Stimulated activated CD4-positive, alpha-beta T cell treated with anti-CD3 and anti-CD28 coated beads, TNF-alpha, amount 100 ng/mL, for 1 hour (primary cell): ENCODE measurements around the gene HMBS.
"Not testable (repeated sequence)": the region's sequence is repeated elsewhere in the genome, so short reads cannot be mapped to it uniquely, and the experiment has no call there.

Source experiments
- DNase-seq, 3 donors: peaks; one replicate each; pipeline ENCODE4 v3.0.0-alpha.2; 2020; ENCODE audit warnings: low read depth in 3 of 3, low spot score in 1 of 3

Gene HMBS

DNA sequence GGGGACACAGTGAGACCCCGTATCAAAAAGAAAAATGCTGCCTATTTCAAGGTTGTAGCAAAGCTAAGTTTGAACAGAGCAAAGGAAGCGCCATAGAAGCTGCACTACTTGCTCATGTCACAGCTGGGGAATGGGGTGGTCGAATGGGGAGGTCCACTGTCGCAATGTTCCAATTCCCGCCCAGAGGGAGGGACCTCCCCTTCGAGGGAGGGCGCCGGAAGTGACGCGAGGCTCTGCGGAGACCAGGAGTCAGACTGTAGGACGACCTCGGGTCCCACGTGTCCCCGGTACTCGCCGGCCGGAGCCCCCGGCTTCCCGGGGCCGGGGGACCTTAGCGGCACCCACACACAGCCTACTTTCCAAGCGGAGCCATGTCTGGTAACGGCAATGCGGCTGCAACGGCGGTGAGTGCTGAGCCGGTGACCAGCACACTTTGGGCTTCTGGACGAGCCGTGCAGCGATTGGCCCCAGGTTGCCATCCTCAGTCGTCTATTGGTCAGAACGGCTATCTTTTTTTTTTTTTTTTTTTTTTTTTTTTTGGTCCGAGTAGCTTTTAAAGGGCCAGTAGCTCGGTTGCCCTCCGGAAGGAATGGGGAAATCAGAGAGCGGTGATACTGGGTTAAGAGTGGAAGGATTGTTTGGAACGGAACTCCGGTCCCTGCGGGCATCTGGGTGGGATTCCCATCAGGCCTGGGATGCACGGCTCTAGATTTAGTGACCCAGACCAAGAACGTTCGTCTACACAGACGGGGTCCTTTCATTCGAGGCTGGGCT is at the start of gene HMBS:
Gene HMBS (plus strand): TSS at position 219 of the 774 bp plus-strand sequence. CDS start 153 bp downstream, at position 372.
- DNase-seq = peak; percentile 69 to 86 (median 70)

DNA sequence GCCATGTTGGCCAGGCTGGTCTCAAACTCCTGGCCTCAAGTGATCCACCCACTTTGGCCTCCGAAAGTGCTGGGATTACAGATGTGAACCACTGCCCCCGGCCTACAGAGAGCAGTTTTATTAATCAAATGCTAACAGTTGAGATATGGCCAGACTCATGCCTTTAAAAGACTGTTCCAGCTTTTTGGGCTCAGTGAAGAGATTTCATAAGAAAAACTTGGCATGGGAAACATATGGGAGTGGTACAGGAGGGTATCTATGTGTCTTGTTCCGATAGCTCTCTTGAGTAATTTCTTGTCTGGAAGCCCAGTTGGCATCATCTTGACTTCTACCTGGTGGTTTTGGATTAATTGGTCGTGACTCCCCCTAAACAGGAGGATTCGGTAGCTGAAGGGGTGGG is 45.8 kb upstream of the HMBS start:
- DNase-seq = no peak

DNA sequence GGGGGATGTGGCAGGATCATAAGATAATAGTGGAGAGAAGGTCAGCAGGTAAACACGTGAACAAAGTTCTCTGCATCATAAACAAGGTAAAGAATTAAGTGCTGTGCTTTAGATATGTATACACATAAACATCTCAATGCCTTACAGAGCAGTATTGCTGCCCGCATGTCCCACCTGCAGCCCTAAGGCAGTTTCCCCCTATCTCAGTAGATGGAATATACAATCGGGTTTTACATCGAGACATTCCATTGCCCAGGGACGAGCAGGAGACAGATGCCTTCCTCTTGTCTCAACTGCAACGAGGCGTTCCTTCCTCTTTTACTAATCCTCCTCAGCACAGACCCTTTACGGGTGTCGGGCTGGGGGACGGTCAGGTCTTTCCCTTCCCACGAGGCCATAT is 45.2 kb upstream of the HMBS start:
- not testable (repeated sequence) for DNase-seq

DNA sequence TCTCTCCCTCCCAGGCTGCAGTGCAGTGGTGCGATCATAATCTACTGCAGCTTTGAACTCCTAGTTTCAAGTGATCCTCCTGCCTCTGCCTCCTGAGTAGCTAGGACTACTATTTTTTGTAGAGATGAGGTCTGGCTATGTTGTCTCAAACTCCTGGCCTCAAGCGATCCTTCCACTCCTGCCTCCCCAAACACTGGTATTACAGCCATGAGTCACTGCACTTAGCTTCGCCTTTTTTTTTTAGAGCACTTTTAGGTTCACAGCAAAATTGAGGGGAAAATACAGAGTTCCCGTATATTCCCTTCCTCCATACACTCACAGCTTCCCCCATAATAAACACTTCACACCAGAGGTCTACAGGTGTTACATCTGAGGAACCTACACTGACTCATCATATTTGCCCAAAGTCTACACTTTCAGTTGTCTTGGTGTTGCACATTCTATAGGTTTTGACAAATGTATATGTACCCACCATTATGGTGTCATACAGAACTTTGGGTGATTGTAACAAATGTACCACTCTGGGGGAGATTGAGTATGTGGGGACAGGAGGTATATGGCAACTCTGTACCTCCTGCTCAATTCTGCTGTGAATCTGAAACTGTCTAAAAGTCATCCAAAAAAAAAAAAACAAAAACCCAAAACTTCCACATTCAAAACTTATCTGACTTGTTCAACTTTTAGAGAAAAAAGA is 42.7 kb upstream of the HMBS start:
- no peak for DNase-seq

DNA sequence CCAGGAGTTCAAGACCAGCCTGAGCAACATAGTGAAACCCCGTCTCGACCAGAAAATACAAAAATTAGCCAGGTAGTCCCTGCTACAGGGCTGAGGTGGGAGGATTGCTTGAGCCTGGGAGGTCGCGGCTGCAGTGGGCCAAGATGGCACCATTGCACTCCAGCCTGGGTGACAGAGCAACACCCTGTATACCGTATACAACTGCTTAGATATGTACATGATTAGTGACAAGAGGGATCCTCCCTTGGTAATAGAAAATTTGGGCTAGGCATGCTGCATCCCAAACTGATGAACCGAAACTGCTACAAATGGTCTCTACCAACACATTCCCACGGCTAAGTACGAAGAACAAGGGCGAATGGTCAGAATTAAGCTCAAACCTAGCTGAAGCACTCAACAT is 41.8 kb upstream of the HMBS start:
- DNase-seq = no peak

DNA sequence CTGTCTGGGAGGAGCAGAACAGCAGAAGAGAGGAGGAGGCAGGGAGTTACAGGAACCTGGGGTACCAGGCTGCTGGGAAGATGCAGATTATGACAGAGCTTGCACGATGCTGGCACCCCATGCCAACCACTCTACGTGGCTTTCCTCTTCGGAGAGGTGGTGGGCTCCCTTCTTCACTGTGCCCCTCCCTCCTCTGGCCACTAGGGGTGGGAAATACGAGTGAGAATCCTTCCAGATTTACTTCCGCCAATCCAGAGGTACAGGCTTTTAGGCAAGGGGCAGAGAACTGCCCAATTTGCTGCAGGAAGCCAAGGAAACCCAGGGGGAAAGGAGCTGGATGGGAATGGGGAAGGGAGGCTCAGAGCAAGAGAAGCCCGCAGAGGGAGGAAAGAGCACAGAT is 40.0 kb upstream of the HMBS start:
- DNase-seq = no peak

DNA sequence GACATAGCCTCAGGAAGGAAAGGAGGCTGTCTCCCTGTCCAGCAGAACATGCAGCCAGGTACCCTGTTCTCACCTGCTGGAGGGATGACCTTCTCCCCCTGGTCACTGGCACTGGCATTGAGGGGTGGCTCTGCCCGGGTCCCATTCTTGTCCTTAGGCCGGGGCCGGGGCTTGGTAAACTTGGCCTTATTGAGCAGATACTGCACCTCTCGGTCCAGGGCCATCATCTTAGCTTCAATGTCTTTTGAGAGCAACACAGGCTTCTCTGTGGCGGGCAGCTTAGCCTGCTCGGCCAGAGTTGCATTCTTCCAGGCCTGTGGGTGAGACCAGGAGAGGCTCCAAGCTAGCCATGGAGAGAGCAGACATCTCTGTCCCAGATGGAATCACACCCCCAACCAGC is 38.2 kb upstream of the HMBS start:
- no peak for DNase-seq

DNA sequence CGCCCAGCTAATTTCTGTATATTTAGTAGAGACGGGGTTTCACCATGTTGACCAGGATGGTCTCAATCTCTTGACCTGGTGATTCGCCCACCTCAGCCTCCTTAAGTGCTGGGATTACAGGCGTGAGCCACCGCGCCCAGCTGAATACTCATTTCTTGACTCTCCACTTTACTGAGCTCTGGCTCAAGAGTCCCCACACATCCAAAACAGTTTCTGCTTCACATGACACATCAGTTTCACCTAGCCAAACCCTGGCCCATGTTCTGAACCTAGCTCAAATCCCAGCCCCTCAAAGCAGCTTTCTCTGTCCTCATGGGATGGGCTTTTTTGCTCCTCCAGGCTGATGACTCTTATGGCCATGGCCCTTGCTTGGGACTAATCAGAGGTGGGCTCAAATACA is 37.5 kb upstream of the HMBS start:
- no peak for DNase-seq

DNA sequence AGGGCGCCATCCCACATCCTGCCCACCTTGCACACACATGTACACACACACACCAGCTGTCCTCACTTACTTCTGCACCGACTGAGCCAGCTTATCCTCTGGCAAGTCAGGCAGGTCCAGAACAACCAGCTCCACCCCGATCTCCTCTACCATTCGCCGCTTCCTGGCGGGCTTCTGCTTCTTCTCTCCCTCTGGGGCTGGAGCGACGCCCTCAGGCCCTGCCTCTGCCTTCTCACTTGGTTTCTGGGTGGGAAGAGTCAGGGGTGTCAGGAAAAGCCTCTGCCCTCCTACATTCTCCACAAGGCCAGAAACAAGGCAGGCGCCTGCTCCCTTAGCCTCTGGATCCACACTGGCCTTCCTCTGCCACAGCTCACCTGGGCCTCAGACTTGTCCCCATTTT is 36.0 kb upstream of the HMBS start:
- DNase-seq = no peak

DNA sequence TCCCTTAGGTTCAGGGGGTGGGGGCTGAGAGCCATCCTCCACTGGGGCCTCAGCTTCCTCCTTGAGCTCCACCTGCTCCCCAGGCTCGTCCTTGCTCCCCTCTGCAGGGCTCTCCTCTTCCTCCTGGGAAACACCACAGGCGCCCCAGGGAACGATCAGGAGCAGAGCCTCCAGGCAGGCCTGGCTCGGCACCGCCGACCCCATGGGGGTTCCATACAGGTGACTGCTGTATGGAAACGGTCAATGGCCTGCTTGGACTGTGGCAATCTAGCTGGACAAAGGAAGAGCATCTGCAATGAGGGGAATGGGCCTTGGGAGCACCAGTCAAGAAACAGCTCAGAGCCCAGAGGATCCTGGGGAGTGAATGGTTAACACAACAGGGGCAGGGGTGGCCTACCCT is 35.6 kb upstream of the HMBS start:
- no peak for DNase-seq

DNA sequence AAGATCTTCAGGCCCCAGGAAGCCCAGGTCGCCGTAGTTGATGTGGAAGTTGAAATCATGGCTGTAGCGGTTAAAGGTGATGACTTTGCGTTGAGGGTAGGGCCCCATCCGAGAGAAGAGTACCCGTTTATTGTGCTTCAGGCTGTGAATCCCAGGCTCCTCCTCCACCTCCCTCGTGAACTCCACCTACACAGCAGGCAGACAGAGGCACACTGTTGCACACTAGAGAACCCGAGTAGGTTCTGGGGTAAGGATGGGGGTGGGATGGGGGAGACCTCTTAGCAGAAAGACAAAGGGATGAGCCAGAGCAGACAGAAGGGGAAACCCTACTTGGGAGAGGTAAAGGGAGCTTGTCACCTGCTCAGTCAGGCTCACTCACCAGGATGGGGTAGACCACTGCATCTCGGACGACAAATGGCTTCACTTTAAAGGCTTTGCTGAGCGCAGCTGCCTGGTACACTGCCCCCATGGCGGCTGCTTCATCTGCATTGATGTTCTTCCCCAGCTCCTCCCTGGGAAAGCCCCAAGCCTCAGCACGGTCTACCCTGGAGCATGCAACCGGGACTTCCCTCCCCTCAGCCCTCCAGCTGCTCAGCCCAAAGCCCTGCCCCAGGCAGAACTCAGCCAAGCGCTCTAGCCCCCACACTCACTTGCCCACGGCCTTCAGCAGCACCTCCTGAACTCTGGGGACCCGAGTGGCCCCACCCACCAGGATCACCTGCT is 33.1 kb upstream of the HMBS start:
- no peak for DNase-seq

DNA sequence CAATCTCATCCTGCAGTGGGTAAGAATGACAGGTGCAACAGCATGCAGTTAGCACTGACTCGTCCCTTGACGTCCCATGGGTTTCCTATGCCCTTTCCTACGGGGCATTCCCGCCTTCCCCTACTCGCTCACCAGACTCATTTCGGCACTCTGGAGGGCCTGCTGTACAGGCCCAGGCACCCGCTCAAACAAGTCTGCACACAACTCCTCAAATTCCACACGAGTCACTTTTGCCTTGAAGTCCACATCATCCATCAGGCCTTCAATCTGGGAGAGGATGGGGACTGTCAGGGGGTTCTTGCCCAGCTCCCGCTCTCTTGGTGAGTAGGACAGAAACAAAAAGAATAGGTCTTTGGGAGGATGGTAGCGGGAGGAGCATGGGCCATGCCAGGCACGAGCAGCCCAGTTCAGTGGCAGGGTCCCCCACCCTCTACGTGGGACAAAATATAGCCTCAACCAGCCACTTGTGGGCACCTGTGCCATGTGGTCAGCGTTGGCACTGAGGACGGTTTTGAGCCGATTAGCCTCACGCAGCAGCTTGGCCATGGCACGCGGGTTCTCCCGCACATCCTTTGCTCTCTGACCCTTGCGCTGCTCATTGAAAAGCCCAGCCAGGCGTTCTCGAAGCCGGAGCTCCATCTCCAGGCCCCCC is 32.4 kb upstream of the HMBS start:
- no peak for DNase-seq

DNA sequence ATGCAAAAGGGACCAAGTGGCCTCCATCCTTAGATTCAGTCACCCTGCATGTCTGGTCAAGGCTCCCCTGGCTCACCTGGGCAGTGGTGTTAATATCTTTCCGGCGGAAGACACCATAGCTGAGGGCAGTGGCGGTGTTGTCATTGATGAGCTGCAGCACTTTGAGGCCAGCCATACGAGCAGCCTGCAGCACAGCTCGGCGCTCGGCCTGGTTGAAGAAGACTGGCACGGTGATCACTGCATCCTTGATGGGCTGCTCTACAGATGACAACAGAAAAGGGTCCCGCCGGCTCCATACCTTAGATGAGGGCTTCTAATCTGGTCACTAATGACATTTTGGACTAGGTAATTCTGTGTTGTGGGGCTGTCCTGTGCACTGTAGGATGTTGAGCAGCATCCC is 30.3 kb upstream of the HMBS start:
- no peak for DNase-seq

DNA sequence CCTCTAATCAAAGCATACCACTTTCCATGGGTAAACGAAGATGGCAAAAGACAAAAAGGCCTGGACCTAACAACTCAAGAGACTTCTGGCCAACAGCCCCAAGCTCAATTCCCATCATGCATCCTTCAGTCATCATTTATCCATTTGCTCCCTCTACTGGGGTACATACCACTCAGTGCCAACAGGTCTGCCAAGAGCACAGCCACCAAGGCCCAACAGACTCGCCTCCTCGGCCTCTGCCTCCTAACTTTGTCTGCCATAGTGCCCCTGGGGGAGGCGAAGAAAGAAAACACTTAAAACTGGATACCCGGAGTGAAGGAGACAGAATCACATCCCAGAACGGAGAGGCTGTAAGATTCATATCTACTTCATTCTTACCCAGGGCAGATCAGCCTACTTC is 28.8 kb upstream of the HMBS start:
- no peak for DNase-seq

DNA sequence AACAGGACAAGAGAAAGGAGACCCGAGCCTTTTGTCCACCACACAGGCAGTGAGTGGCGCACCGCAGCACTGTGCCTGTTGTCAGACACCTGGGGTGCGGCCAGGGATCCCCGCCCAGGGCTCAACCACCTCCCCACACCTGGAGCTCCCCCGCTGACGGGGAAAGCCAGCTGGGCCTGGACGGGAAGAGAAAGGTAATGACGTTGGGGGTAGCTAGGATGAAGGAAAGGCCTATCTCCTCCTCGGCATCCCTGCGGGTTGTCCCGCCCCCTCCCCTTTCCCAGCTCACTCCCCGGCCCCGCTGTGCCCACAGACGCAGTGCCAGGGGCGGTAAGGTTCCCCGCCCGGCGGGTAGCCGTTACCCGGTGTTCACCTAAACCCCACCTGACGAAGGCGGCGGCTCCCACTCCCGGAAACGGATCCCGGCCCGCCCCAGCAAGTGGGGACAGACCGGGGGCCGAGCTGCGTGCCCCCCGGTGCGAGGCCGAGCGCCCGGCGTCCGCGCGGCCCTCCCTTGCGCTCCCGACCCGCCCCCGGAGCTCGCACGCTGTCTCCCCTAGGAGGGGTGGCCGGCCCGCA is 28.2 kb upstream of the HMBS start:
- peak in 1 of 3 donors; percentile 18 for DNase-seq

DNA sequence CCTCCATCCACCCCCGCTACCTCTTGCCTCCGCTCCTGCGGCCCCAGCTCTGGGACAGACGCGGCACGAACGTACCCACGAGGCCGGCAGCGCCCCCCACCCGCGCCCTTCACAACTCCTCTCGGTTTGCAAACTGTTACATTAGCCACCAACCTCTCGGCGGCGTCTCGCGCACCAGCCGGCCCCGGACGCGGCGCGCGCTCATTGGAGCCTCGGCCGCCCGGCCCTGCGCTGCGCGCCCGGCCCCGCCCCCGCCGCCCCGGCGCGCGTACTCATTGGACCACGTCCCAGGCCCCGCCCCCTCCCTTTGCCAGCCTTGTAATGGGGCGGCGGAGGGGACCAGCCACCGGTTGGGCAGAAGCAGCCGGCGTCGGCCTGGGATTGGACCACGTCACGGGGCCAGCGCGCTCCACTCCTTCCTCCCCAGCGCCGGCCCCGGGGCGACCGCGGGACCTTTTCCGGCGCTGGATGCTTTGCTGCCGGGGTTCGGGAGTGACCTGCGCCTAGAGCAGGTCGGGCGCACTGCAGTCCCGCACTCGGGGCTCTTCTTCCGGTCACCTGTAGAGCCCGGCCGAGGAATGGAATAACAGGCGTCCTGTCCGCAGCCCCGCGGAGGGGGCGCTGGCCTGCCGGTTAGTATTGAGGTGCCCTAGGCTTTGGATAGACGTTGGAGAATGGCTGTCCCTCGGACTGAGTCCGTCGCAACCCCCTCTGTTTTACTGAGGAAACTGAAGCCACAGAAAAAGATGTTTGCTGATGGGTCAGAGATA is 27.5 kb upstream of the HMBS start, which contains the start of gene HYOU1:
Gene HYOU1 (minus strand): TSS at position 206 of the 770 bp plus-strand sequence. CDS start 1,045 bp downstream, outside the sequence.
- DNase-seq = peak; percentile 97 to 99 (median 98)

DNA sequence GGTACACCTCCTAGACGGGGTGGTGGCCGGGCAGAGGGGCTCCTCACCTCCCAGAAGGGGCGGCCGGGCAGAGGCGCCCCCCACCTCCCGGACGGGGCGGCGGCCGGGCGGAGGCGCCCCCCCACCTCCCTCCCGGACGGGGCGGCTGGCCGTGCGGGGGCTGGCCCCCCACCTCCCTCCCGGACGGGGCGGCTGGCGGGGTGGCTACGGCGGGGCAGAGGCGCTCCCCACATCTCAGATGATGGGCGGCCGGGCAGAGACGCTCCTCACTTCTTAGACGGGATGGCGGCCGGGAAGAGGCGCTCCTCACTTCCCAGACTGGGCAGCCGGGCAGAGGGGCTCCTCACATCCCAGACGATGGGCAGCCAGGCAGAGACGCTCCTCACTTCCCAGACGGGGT is 25.6 kb upstream of the HMBS start:
- not testable (repeated sequence) for DNase-seq

DNA sequence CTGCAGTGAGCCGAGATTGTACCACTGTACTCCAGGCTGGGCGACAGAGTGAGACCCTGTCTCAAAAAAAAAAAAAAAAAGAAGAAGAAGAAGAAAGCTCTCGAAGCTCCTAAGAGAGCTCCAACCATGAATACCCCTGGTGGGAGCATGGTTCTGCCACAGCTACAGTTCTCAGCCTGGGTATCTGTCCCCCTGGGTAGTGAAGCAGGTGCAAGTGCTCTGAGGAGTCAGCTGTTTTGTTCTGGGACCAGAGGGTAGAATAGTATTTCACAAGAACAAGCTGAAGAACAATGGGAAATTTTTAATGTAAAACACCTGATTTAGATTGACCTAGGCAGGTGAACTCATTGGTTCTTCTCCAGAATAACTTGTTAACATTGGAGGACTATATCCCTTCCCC is 23.4 kb upstream of the HMBS start:
- no peak for DNase-seq

DNA sequence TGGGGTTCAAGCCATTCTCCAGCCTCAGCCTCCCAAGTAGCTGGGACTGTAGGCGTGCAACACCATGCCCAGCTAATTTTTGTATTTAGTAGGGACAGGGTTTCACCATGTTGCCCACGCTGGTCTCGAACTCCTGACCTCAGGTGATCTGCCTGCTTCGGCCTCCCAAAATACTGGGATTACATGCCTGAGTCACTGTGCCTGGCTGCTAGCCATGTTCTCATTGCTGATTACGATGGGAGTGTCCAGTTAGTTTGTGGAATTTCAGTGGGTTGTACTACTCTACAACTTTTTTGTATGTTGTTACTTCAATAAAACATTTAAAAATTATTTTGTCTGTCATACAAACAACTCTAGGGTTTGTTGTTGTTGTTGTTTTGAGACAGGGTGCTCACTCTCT is 21.9 kb upstream of the HMBS start:
- DNase-seq = no peak

DNA sequence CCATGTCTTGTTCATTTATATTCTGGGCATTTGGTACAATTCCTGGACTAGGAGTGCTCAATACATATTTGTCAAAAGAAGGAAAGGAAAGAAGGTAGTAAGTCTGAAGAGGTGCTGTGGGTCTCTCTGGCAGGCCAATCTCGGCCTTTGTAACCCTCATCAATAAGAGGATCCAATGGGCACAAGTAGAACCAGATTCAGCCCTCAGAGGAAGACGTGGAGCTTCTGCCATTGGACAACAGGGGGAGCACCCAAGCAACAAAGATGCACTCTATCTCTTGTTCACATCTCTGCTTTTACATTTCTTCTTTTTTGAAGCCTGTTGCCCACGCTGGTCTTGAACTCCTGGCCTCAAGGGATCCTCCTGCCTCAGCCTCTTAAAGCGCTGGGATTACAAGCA is 19.3 kb upstream of the HMBS start:
- no peak for DNase-seq
